Measurements from ENCODE around the gene TBC1D19.
"Not testable (repeated sequence)": the region's sequence is repeated elsewhere in the genome, so short reads cannot be mapped to it uniquely, and the experiment has no call there.

DNA sequence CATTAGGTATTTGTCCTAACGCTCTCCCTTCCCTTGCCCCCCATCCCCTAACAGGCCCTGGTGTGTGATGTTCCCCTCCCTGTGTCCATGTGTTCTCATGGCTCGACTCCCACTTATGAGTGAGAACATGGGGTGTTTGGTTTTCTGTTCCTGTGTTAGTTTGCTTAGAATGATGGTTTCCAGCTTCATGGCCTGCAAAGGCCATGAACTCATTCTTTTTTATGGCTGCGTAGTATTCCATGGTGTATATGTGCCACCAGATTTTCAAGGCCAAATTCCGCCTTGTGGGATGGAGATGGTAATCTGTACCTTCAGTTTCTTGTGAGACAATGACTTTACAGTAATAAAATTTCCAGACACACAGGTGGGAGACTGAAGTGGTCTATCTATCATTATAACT, 2.5 kb upstream of the TBC1D19 start:
- not testable (repeated sequence) for TF ChIP-seq CTCF, POLR2A (IDR thresholded peaks at IDR 0.05)

Measured in thyroid gland (tissue), 4 donors.